Stimulated activated CD4-positive, alpha-beta T cell treated with anti-CD3 and anti-CD28 coated beads, Interleukin-4, amount 100 ng/mL, for 48 hours (primary cell): ENCODE data around the gene NANOS3.

Experiments
- DNase-seq, 2 donors: peaks; one replicate each; pipeline ENCODE4 v3.0.0-alpha.2; 2020; ENCODE audit warnings: low read depth in 2 of 2

Gene NANOS3

DNA sequence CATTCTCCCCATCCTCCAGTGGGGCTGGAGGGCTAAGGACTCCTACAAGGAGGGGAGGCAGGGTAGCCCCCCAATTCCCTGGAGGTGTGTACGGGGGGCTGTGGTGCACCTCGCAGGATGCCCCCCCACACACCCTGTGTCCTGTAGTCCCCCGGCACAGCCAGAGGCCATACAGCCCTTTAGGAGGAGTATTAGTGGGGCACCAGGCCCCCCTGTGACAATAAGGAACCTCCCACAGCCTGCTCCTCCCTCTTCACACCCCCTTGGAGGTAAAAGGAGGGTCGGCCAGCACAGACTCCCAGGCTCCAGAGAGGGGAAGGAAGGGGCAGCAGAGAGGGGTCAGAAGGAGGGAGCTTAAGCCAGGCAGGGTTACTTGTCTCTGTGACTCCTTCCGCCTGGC lies at the start of gene NANOS3:
Gene NANOS3, plus strand, starts transcription at position 301 of the 400 bp plus-strand sequence. CDS start 115 bp downstream, outside the sequence.
- no peak for DNase-seq

DNA sequence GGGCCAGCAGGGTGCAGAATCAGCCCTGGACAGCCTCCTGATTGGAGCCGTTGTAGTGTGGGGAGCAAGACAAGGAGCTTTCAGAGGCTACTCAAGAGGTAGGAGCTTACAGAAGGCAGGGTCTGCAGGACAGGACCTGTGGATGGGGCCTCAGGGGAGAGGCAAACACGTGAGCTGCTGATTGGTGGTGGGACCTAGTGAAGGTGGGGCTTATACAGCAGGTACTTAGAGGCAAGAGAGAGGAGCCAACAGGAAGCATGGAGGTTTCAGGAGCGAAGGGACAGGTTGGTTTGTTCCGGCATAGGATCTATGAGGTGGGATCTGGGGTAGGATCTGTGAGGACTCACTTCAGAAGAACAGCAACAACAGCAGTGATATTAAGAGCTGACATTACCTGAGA lies 49.3 kb upstream of the NANOS3 start:
- no peak for DNase-seq

DNA sequence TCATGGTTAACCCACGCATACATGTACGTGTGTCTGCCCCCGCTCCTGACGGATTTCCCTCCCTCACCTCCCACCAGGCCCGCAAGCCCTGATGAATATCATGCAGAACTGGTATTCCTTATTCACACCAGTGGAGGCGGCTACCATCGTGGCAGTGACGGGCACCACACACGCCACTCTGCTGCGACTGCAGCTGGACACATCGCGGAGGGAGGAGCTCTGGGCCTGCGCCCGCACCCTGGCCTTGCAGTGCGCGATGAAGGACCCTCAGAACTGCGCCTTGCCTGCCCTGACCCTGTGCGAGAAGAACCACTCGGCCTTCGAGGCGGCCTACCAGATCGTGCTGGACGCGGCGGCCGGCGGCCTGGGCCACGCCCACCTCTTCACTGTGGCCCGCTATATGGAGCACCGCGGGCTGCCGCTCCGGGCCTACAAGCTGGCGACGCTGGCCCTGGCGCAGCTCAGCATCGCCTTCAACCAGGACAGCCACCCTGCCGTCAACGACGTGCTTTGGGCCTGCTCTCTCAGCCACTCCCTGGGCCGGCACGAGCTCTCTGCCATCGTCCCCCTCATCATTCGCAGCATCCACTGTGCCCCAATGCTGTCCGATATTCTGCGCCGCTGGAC lies 46.7 kb upstream of the NANOS3 start:
- DNase-seq: no peak

DNA sequence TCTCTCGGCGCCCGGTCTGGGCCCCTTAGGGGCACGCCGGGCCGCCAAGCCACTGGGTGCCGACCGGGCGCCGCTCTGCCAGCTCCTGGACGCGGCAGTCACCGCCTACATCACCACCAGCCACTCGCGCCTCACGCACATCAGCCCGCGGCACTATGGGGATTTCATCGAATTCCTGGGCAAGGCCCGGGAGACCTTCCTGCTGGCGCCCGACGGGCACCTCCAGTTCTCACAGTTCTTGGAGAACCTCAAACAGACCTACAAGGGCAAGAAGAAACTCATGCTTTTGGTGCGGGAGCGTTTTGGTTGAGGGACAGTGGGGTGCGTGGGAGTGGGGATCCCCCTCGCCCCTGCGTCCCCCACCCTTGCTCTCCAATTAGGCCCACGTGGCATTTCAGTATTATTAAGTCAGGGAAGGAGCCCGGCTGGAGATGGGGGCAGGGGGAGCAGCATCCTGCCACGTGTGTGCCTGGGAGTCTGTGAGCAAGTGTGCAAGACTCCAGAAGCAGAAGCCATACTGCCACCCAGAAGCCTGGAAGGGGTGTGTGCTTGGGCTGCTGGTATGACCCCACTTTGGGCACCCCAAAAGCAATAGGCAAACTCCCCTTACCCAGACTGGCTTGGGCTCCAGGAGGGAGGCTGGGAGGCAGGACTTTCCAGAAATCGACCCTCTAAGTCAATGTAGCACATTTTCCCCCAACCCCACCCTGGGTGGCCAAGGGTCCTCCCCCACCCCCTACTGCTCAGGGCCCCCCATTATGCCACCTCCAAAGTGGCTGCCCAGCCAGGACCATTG lies 46.0 kb upstream of the NANOS3 start:
- no peak for DNase-seq

DNA sequence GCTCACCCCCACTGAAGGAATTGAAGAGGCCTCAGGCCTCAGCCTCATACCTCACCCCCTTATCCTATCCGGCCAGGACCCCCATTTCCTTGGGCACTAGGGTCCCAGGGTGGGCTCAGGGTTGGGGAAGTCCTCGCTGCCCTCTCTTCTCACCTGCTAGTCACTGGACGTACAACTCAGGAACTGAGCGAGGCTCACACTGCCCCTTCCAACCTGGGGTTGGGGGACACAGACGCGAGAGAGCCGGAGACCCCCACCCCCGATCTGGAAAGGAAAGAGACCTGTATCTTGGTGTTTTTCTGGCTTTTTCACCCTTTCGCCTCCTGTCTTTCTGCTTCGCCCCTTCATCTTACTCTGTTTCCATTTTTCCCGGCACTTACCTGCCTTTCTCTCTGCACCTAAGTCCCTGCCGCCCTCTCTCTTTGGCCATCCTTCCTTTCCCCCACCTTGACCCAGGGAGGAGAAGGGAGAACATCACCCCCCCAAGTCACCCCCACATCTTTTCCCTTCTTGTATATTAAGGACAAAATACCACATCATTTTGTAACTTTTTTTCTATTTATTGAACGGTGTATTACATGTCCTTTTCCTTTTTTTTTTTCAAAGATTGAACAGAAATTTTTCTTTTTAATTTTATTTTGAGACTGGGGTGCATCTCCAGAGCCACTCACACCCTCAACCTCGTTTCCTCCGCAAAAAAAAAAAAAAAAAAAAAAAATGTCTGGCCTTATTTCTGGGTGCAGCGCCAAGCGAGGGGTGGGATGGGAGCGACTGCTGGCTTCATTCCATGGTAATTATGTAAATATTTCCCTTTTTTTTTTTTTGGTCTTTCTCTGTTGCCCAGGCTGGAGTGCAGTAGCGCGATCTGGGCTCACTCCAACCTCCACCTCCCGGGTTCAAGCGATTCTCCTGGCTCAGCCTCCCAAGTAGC lies 45.1 kb upstream of the NANOS3 start:
- no peak for DNase-seq

DNA sequence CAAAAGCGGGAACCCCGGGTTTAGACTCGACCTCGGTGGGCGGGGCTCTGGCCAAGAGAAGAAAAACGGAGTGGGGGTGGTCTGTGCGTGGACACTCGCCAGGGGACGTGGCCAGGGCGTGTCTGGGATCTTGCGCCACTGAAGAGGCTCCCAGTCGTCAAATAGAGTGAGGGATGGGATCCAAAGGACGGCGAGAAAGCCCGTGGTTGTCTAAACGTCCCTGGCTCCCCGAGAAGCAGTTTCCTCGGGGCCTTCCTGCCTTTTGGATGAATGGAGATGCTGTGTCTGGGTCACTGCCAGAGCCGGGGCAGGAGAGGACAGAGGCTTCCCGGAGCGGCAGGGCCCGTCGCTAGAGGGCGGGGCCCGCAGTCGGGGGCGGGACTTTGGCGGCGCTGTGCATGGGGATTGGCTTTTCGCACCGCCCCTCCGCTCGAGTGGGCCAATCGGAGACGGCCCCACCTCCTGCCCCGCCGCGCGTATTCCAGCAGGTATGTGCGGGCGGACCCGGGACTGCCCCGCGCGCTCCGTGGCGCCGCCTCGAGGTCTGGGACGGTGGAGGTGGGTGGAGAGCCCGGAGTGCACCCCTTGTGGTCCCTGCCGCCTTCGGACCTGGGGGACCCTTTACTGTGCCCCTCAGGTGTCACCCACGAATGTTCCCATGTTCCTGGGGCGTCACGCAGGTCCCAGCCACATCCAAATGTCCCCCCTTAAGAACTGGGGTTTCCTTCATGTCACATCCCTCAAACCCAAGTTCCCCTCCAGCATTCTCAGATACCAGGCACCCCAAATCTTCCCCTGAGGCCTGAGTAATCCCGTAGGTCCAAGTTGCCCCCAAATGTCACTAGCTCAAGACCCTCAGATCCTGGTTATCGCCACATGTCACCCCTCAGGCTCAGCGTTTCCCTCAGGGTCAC lies 43.3 kb upstream of the NANOS3 start:
- peak; percentile 93 to 95 for DNase-seq

DNA sequence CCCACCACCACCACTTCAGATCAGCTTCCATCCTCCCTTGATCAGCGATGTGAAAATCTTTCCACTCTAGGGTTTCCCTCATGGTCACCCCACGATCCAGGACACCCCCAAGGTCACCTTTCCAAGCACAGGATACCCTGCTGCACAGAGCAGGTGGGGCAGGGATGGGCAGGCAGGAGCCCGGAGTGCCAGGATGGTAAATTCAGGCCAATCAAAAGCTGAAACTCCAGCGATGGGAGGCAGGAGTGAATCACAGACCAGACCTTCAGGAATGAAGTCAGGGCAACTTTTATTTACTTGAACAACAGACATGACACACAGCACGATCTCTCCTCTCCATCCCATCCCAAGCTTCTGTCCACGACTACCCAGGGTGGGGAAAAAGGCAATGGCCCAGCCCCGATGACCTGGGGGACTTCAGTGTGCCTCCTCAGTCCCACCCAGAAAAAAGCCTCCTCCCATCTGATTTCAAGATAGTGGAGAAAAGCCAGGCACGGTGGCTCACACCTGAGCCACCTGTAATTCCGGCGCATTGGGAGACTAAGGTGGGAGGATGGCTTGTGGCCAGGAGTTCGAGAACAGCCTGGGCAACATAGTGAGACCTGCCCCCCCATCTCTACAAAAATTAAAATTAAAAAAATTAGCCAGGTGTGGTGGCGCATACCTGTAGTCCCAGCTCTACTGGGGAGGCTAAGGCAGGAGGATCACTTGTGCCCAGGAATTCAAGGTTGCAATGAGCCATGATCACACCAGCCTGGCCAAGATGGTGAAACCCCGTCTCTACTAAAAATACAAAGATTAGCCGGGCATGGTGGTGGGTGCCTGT lies 42.5 kb upstream of the NANOS3 start:
- DNase-seq: no peak

DNA sequence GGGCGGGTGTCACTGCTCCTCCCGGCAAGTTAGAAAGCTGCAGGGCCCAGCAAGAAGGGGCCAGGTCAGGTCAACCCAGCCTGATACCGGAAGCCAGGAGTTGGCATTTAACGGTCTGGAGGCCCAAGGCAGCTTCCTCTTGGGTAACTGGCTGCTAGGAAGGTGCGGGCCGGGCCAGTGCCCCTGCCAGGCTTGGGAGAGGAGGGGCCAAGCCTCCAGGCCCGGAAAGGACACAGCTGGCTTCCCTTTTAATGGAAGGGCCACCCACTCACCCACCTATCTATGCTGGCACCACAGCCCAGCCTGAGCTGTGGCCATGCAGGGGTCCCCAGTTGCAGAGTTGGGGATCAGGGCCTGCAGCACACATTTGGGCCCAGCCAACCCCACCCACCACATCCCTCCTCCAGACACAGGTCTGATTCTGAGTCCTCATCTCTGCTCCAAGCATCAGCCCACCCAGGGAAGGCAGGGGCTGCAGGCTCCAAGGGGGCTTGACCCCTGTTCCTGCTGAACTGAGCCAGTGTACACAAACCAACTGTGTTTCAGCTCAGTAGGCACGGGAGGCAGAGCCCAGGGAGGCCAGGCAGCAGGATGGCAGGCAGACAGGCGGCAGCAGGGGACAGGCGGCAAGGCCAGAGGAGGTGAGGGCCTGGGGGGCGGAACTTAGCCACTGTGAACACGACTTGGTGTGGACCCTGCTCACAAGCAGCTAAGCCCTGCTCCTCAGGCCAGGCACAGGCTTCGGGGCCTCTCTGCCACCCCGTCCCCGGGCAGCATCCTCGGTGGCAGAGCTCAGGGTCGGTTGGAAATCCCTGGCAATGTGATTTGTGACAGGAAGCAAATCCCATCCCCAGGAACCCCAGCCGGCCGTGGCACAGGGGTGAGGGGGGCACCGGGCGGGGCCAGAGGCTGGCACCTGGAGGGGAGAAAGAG lies 40.9 kb upstream of the NANOS3 start:
- DNase-seq: no peak

DNA sequence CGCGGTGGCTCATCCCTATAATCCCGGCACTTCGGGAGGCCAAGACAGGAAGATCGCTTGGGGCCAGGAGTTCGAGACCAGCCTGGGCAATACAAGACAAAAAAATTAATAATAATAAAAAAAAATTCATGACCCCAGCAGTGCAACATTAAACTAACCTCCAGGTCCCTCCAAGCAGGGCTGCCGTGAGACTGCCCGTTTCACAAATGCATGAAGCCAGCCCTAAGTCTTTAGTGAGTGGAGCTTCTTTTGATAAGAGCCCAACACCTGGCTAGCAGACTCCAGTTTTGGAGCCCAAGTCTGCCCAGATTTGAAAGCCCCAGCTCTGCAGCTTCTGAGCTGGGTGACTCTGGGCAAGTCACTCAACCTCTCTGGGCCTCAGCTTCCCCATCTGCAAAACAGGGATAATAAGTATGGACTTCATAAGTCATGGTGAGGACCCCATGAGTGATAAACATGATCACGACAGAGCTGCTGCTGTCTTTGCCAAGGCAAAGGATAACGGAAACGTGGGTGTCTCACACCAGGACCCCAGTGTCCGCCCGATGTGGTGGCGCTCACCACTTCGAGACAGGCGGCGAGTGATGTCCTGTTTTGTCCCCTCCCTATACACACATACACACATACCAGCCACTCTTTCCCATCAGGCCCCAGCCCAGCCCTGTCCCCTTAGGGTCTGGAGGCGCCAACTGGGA lies 38.4 kb upstream of the NANOS3 start:
- DNase-seq: no peak

DNA sequence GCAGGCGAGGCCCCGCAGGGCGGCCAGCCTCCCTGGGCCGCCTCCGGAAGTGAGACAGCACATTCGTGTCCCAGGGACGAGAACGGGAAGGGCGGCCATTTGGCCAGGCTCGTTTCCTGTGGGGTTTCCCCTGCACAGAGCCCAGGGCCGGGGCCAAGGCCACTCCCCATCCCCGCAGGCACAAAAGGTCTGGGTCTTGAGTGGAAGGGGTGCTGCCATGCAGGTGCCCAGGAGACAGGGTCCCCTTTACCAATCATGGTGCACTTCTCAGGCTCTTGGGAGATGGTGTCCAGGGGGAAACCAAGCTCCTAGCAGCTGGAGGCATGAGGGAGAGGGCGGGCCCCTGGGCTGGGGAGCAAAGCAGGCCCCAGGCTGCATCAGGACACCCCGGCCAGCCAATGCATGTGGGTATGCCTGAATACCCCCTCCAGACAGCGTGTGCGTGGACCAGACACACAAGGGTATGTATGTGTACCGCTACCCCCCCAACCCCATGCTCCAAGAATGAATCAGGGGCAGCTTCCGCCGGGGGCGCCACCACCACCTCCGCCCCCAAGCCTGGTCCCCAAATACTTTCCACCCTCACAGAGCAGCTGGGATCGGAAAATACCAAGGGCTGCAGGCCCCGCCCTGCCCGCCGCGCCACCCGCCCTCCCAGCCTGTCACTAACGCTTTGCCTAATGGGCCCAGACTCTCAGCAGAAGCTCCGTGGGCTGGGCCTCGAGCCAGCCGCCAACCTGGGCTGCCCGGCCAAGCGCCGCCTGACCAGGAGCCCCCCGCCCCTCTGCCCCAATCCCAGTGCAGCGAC lies 37.6 kb upstream of the NANOS3 start:
- DNase-seq: peak; percentile 78 to 87

DNA sequence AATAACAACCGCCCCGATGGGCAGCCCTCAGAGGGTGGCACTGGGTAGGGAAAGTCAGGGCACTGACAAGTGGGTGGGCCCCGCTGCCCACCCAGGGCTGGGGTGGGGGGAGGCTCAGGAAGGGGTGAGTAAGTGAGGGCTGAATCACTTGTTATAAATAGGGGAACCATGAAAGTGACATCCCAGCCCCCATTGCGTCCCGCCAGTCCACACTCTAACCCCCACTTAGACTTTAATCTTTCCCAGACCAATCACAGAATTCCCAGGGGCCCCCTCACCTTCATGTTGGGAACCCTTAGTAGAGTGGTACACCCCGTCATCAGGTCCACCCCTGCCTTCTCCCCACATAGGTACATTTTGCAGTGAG lies 37.0 kb upstream of the NANOS3 start:
- no peak for DNase-seq

DNA sequence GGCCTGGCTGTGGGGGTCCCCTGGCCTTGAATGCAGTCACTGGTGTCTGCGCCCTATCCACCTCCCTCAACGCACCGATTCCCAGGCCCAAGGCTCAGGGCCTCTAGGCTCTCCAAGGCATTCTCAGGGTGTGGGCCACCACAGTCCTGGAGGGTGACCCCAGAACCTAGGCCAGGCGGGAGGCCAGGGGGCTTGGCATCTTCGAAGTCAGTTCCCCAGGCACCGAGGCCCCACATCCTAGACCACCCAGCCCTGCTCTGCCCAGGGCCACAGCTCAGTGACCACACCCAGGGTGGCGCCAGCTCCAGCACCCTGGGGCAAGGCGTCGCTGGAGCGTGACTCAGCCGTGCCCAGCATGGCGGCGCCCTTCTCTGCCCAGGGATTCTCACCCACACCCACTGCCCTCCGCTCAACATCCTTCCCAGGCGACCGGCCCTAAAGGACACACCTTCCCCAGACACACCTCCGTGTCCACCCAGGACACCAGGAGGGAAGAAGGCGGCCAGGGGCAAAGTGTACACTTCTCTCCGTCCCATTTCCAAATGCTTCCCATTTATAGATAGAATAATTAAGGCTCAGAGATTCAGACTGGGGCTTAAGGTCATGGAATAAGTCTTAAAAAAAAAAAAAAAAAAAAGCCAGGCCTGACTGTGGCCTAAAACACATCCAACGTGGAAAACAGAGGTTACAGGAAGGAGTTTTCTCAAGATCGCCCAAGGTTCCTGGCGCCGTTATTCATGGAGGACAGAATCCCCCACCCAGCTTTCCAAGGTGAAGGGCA lies 36.4 kb upstream of the NANOS3 start:
- no peak for DNase-seq

DNA sequence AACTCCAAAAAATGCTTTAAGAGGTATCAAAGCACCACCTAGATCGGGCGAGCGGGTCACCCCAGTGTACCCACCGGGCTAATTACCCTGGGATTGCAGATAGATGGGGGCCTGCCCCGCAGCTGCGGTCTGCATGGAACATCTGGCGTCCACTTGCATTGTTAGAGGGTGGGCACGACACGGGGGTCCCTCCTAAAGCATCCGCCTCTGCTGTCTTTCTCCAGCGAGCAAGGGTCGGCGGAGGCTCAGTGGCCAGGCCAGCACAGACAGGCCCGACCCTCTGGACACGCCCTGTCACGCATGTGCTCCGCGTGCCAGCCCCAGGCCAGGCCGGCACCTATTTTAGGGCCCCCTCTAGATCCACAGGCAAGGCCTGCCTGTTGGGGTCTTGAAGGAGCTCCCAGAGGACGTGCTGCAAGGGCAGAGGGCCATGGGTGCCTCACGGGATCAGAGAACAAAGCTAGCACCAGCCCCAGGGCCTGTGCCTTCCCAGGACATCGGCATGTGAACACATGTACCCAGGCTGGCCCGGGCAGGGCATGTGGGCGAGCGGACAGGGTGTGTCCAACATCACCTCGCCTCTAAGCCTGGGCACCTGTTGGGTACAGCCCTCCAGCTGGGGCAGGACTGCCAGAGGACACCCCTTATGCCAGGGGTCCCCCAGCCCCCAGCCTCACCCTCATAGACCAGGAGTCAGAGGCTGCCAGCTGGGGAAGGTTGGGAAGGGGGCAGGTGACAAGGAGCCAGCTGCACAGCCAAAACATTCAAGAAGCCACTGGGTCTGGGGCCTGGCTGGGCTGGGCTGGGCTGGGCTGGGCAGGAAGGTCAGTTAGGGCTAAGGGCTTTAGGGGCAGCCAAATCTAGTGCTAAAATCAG lies 35.6 kb upstream of the NANOS3 start:
- DNase-seq: no peak

DNA sequence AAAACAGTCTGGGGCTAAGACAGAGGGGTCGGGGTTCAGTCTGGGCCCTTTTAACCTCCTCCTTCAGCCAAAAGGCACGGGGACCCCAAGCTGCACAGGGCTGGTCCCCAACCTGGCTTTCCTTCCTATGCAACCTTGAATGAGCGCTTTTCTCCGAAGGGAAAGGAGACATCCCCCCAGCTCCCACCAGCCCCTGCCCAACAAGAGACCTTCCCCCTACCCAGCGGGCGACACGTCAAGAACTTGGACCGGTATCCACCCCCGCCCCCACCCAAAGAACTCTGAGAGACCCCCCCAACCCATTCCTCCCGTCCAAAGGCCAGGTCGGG lies 35.0 kb upstream of the NANOS3 start:
- DNase-seq: no peak

DNA sequence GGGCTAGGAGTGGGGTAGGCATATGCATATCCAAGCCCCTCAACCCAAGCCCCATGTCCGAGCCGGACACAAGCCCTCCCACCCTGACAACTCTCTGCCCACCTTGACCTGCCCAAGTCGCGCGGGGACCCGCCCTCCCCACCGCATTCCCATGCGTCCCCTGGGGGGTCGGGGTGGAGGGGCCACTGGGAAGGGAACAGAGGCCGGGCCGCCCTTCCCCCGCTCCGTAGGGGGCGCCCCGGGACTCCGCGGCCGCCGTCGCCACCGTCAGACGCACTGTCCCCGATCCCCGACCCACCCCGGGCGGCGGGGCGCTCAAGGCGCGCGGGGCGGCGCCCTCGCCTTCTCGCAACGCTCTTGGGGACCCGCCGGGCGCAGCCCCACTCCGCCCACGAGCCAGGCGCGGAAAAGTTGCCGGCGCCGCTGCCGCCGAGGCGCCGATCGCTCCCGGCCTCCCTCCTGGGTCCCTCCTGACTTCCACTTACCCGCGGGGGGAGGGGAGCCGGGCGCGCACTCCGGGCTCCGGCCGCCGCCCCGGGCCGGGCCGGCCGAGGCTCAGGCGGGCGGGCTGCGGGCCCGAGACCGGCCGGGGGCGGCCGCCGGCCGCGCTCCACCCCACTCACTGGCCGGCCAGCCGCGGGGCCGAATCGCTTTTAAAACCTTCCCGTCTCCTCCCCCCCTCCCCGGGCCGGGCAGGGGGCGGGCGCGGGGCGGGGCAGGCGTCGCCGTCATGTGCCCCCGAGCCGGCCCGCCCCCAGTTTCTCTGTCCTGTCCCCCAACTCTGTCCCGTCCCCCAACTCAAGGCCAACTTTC lies 34.4 kb upstream of the NANOS3 start:
- DNase-seq: peak in 1 of 2 donors; percentile 64
